SK-N-SH (cell line): Measurements from ENCODE around the gene SPINT3. TPM values are rescaled to one million over a fixed set of nuclear protein-coding genes. Genes with fewer than 3 reads are reported as not detected.

Experiments used
- CTCF ChIA-PET: fragments of 300-600, 350-600 bp; formaldehyde crosslinking; extraction: SDS; loops from one replicate; lab custom pipeline; 2021; lab: Yijun Ruan, JAX
- POLR2A ChIA-PET: fragments of 350-600 bp; sonication (Branson Sonifier 250); formaldehyde crosslinking; extraction: SDS; loops from one replicate; lab custom pipeline; 2020; ENCODE audit warnings: antibody characterized with exemption, inconsistent platforms; lab: Yijun Ruan, JAX
- DNase-seq: peaks from one replicate; pipeline ENCODE4 v3.0.0; 2012
- H2AFZ ChIP-seq: fragments of 200-600 bp; sonication (generic); 2 replicates; pipeline ENCODE4 v1.8.1; 2016; ENCODE audit warnings: antibody characterized with exemption, mild to moderate bottlenecking, low read depth
- H3F3A ChIP-seq: fragments of 200-600 bp; sonication (generic); replicated peaks from 2 replicates; pipeline ENCODE3; 2016; ENCODE audit warnings: antibody characterized with exemption, mild to moderate bottlenecking; ENCODE audit not compliant: insufficient read depth
- H3K27ac ChIP-seq, 2 experiments: fragments of 200-500 bp in 1 of 2; fragments of 200-600 bp in 1 of 2; sonication (Bioruptor generic) in 1 of 2; sonication (generic), shearing (Covaris generic) in 1 of 2; 2 replicates each; pipeline versions ENCODE4 v1.5.1 to v1.6.1; 2014 to 2016; ENCODE audit warnings: low read depth in 2 of 2, inconsistent platforms in 1 of 2, low read length in 1 of 2, mild to moderate bottlenecking in 1 of 2, mixed read lengths in 1 of 2
- H3K27me3 ChIP-seq: fragments of 200-600 bp; sonication (generic), shearing (Covaris generic); 2 replicates; pipeline ENCODE4 v1.6.1; 2016; ENCODE audit warnings: mixed run types; ENCODE audit not compliant: insufficient read depth
- H3K36me3 ChIP-seq, 2 experiments: fragments of 200-500 bp in 1 of 2; fragments of 200-600 bp in 1 of 2; sonication (Bioruptor generic) in 1 of 2; sonication (generic) in 1 of 2; replicated peaks in 1 of 2; 2 replicates each; pipeline versions ENCODE3 to v1.5.1; 2014 to 2016; ENCODE audit warnings: low read length in 1 of 2, mild to moderate bottlenecking in 1 of 2; ENCODE audit not compliant: insufficient read depth in 2 of 2, control insufficient read depth in 1 of 2
- H3K4me1 ChIP-seq, 2 experiments: fragments of 200-500 bp in 1 of 2; fragments of 200-600 bp in 1 of 2; sonication (Bioruptor generic) in 1 of 2; sonication (generic), shearing (Covaris generic) in 1 of 2; 2 replicates each; pipeline versions ENCODE4 v1.5.1 to v1.6.1; 2014 to 2016; ENCODE audit warnings: low read depth in 1 of 2, low read length in 1 of 2, mixed run types in 1 of 2; ENCODE audit not compliant: insufficient read depth in 2 of 2, control insufficient read depth in 1 of 2
- H3K4me2 ChIP-seq: fragments of 200-600 bp; sonication (generic), shearing (Covaris generic); 2 replicates; pipeline ENCODE4 v1.6.1; 2017; ENCODE audit warnings: mixed run types
- H3K4me3 ChIP-seq, 2 experiments: fragments of 200-500 bp in 1 of 2; fragments of 200-600 bp in 1 of 2; sonication (Bioruptor generic) in 1 of 2; sonication (generic), shearing (Covaris generic) in 1 of 2; 2 replicates each; pipeline versions ENCODE4 v1.5.1 to v1.8.1; 2014 to 2016; ENCODE audit warnings: low read depth in 2 of 2, inconsistent platforms in 1 of 2, low read length in 1 of 2, mild to moderate bottlenecking in 1 of 2, mixed read lengths in 1 of 2, moderate library complexity in 1 of 2
- H3K79me2 ChIP-seq: fragments of 200-600 bp; sonication (generic); 2 replicates; pipeline ENCODE4 v1.8.1; 2017; ENCODE audit warnings: mild to moderate bottlenecking; ENCODE audit not compliant: insufficient read depth
- H3K9ac ChIP-seq: fragments of 200-600 bp; sonication (generic); 2 replicates; pipeline ENCODE4 v1.6.1; 2017; ENCODE audit warnings: mixed run types
- H3K9me2 ChIP-seq: fragments of 200-600 bp; sonication (generic); 2 replicates; pipeline ENCODE4 v1.6.1; 2017; ENCODE audit warnings: mixed run types
- H3K9me3 ChIP-seq: fragments of 200-600 bp; sonication (generic); 2 replicates; pipeline ENCODE4 v1.6.1; 2017; ENCODE audit warnings: mixed run types, mild to moderate bottlenecking, moderate library complexity
- H4K20me1 ChIP-seq: fragments of 200-600 bp; sonication (generic); 2 replicates; pipeline ENCODE4 v1.6.1; 2017; ENCODE audit warnings: mild to moderate bottlenecking, mixed run types; ENCODE audit not compliant: insufficient read depth
- CHD2 ChIP-seq: fragments of 150-350 bp; IDR thresholded peaks from 2 replicates; pipeline ENCODE4 v1.6.1; 2018; ENCODE audit warnings: low read length; ENCODE audit not compliant: partially characterized antibody
- EP300 ChIP-seq, 2 experiments: IDR thresholded peaks; 2 replicates each; pipeline versions ENCODE4 v1.4.0 to v1.6.1; 2012; ENCODE audit warnings: borderline replicate concordance in 1 of 2, low read depth in 1 of 2, low read length in 1 of 2
- FOSL2 ChIP-seq: IDR thresholded peaks from 2 replicates; pipeline ENCODE4 v1.4.0; 2012; ENCODE audit warnings: low read depth, mild to moderate bottlenecking, moderate library complexity, borderline replicate concordance
- FOXM1 ChIP-seq: IDR thresholded peaks from 2 replicates; pipeline ENCODE4 v1.4.0; 2012; ENCODE audit warnings: low read depth, mild to moderate bottlenecking
- JUND ChIP-seq: IDR thresholded peaks from 2 replicates; pipeline ENCODE4 v1.4.0; 2012
- MEF2A ChIP-seq: IDR thresholded peaks from 2 replicates; pipeline ENCODE4 v1.4.0; 2012; ENCODE audit warnings: low read depth, borderline replicate concordance
- MXI1 ChIP-seq: IDR thresholded peaks from 2 replicates; pipeline ENCODE4 v1.6.1; 2012; ENCODE audit warnings: mild to moderate bottlenecking, low read depth, low read length, improper control_type of control experiment
- NFIC ChIP-seq: IDR thresholded peaks from 2 replicates; pipeline ENCODE4 v1.4.0; 2012; ENCODE audit warnings: borderline replicate concordance
- POLR2AphosphoS5 ChIP-seq: IDR thresholded peaks from 2 replicates; pipeline ENCODE4 v1.6.1; 2012; ENCODE audit warnings: low read depth, low read length
- RAD21 ChIP-seq: IDR thresholded peaks from 2 replicates; pipeline ENCODE4 v1.6.1; 2012; ENCODE audit warnings: mild to moderate bottlenecking, low read length
- RCOR1 ChIP-seq: fragments of 150-350 bp; IDR thresholded peaks from 2 replicates; pipeline ENCODE4 v1.6.1; 2017; ENCODE audit warnings: antibody characterized with exemption, low read length
- SIN3A ChIP-seq: IDR thresholded peaks from 2 replicates; pipeline ENCODE4 v1.6.1; 2012; ENCODE audit warnings: low read depth, mild to moderate bottlenecking, low read length, moderate library complexity, borderline replicate concordance
- TAF1 ChIP-seq: IDR thresholded peaks from 2 replicates; pipeline ENCODE4 v1.6.1; 2012; ENCODE audit warnings: low read depth, mild to moderate bottlenecking, low read length, moderate library complexity, borderline replicate concordance
- TEAD4 ChIP-seq: IDR thresholded peaks from 2 replicates; pipeline ENCODE4 v1.4.0; 2012; ENCODE audit warnings: mild to moderate bottlenecking, borderline replicate concordance; ENCODE audit not compliant: insufficient read depth
- YY1 ChIP-seq: IDR thresholded peaks from 2 replicates; pipeline ENCODE4 v1.4.0; 2012; ENCODE audit warnings: low read depth, mild to moderate bottlenecking
- WGBS: methylation state at CpG from one replicate; pipeline ENCODE4 v1.1.6; 2017; ENCODE audit warnings: low lambda C conversion rate; 5-methylcytosine and 5-hydroxymethylcytosine counted together
- polyA plus RNA-seq, 3 experiments: library from polyadenylated mRNA; depleted of rRNA; stranded (reverse); fragments of >200 nt; gene quantifications; 2 replicates each; pipeline ENCODE4 v1.2.3, GENCODE V29; 2012
- TF ChIP-seq, protein P1 (sequence below): IDR thresholded peaks from 2 replicates; pipeline ENCODE4; 2012
- TF ChIP-seq, protein P2 (sequence below): IDR thresholded peaks from 2 replicates; pipeline ENCODE4 v1.4.0; 2012; ENCODE audit warnings: low read depth, borderline replicate concordance
- TF ChIP-seq, protein P3 (sequence below): IDR thresholded peaks from 2 replicates; pipeline ENCODE4 v1.4.0; 2012; ENCODE audit warnings: low read depth
- TF ChIP-seq, protein P4 (sequence below): fragments of 150-350 bp; IDR thresholded peaks from 2 replicates; pipeline ENCODE4 v1.6.1; 2017; ENCODE audit warnings: antibody characterized with exemption, low read length, low read depth, borderline replicate concordance

SPINT3 gene
- polyA plus RNA-seq, 1 of the 3 experiments (the other 2 are of a cell fraction) = not detected

DNA sequence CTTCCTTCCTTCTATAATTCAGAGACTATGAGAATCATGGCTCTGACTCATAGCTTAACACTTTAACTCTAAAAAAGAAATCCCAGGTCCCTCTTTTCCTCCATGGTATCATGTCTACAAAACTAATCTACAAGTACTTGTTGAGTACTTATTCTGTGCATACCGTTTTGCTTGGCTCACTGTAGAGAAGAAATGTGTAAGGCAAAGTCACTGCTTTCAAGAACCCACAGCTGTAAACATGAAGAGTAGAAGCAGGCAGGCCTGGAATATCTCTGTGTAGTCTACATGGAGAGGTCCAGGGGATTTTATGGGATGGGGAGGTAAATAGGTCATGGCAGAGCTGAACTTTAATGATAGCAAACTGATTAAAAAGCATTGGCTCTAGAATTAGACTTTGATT lies 13.8 kb downstream of the SPINT3 start:
- Histone ChIP-seq H4K20me1 (no peaks in the 10 kb centered on the region), H3K79me2 (no peaks in the 10 kb centered on the region), H3K4me2 (no peak overlapping the region), H3K9me3 (no peaks in the 10 kb centered on the region), H3K36me3 (no peaks in the 10 kb centered on the region), H3K9ac (no peak overlapping the region), H3K4me3 (no peak overlapping the region), H3K27me3 (peaks cover 10% of the 10 kb centered on the region; the same call in 1 of the 2 replicates), H3K9me2 (no peaks in the 10 kb centered on the region), H3K4me1 (no peaks in the 10 kb centered on the region), H3K27ac (no peak overlapping the region), H3F3A (peaks cover 2% of the 10 kb centered on the region), H2AFZ (no peak overlapping the region)
- ChIA-PET CTCF (interaction anchor here (0.6 kb wide), 1 partner anchor 37 kb away, joined by 3 read pairs; the partner anchor contains the start of gene WFDC6), POLR2A (no interaction called here)
- TF ChIP-seq, protein P1, sequence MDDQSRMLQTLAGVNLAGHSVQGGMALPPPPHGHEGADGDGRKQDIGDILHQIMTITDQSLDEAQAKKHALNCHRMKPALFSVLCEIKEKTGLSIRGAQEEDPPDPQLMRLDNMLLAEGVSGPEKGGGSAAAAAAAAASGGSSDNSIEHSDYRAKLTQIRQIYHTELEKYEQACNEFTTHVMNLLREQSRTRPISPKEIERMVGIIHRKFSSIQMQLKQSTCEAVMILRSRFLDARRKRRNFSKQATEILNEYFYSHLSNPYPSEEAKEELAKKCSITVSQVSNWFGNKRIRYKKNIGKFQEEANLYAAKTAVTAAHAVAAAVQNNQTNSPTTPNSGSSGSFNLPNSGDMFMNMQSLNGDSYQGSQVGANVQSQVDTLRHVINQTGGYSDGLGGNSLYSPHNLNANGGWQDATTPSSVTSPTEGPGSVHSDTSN = no peak
- no peak for TF ChIP-seq TEAD4
- no peak for TF ChIP-seq MXI1
- TF ChIP-seq POLR2AphosphoS5 = no peak
- no peak for TF ChIP-seq TAF1
- no peak for TF ChIP-seq RAD21
- TF ChIP-seq, protein P2, sequence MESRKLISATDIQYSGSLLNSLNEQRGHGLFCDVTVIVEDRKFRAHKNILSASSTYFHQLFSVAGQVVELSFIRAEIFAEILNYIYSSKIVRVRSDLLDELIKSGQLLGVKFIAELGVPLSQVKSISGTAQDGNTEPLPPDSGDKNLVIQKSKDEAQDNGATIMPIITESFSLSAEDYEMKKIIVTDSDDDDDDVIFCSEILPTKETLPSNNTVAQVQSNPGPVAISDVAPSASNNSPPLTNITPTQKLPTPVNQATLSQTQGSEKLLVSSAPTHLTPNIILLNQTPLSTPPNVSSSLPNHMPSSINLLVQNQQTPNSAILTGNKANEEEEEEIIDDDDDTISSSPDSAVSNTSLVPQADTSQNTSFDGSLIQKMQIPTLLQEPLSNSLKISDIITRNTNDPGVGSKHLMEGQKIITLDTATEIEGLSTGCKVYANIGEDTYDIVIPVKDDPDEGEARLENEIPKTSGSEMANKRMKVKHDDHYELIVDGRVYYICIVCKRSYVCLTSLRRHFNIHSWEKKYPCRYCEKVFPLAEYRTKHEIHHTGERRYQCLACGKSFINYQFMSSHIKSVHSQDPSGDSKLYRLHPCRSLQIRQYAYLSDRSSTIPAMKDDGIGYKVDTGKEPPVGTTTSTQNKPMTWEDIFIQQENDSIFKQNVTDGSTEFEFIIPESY = no peak
- no peak for TF ChIP-seq SIN3A
- TF ChIP-seq EP300 (IDR thresholded peaks at IDR 0.05; ENCODE audit: borderline replicate concordance in 1 of 2, low read depth in 1 of 2, low read length in 1 of 2) = no peak
- TF ChIP-seq, protein P3, sequence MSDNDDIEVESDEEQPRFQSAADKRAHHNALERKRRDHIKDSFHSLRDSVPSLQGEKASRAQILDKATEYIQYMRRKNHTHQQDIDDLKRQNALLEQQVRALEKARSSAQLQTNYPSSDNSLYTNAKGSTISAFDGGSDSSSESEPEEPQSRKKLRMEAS = no peak
- TF ChIP-seq, protein P4, sequence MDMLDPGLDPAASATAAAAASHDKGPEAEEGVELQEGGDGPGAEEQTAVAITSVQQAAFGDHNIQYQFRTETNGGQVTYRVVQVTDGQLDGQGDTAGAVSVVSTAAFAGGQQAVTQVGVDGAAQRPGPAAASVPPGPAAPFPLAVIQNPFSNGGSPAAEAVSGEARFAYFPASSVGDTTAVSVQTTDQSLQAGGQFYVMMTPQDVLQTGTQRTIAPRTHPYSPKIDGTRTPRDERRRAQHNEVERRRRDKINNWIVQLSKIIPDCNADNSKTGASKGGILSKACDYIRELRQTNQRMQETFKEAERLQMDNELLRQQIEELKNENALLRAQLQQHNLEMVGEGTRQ = no peak
- TF ChIP-seq FOXM1 = no peak
- no peak for TF ChIP-seq NFIC
- no peak for TF ChIP-seq MEF2A
- no peak for TF ChIP-seq FOSL2
- TF ChIP-seq YY1 = no peak
- TF ChIP-seq JUND = no peak
- TF ChIP-seq CHD2 = no peak
- TF ChIP-seq RCOR1 = no peak
- DNase-seq = no peak
- WGBS = 0% methylated on average over 1 of the region's 1 CpG
